Fibroblast of pulmonary artery (primary cell): ENCODE results near the gene IFNA14.
A peak's percentile ranks its signal among the peaks of the same experiment; 100 is the strongest.

Experiments
- DNase-seq: peaks from one replicate; pipeline ENCODE4 v3.0.0-alpha.2; 2010; ENCODE audit warnings: low read depth
- H3K4me3 ChIP-seq: replicated peaks from 2 replicates; pipeline ENCODE4 v1.5.1; 2011; ENCODE audit warnings: low read depth, mild to moderate bottlenecking, control low read depth, low read length, moderate library complexity
- CTCF ChIP-seq: IDR thresholded peaks from 2 replicates; pipeline ENCODE4 v1.5.1; 2011; ENCODE audit warnings: mild to moderate bottlenecking, control low read depth, low read length, inconsistent platforms; ENCODE audit errors: missing control alignments

Gene IFNA14

GRCh38 chr9:21266733-21267484 lies 27.1 kb upstream of the IFNA14 start:
- no peak overlapping the region for H3K4me3 ChIP-seq

GRCh38 chr9:21265421-21266189 lies 25.8 kb upstream of the IFNA14 start:
- DNase-seq: no peak

More at GRCh38 chr9:21266733-21267484, 27.1 kb upstream of the IFNA14 start:
- no peak for TF ChIP-seq CTCF
- no peak for DNase-seq

DNA sequence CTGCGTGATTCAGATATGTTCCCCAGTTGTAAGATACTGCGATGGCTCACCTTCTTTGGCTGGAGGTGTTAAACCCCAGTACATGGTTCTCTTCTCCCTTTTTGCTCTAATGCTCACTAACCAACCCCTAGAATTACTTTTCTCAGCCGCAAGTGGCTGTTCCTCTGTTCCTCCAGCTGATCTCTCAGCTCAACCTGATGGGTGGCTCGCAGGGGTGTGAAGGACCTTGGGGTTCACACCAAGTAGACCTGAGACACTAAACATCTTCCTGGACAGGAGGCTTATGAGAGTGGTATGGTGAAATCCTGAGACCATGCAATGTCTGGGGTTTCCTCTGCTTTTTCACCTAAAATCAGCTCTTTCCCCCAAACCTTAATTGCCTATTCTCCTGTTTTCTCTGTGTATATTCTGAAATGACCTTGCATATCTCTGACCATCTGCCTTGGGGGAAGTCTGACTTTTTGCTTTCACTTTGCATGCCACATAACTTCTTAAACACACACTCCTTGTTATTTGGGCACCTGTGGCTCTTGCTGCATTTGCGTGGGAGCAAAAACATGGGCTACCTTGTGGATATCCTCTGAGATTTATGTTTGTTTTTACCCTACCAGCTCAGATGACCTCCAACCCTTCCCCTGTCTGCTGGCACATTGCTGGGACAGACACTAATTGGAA lies 15.9 kb upstream of the IFNA14 start:
- H3K4me3 ChIP-seq: no peak overlapping the region
- DNase-seq: no peak
- no peak for TF ChIP-seq CTCF

More at GRCh38 chr9:21265421-21266189, 25.8 kb upstream of the IFNA14 start:
- no peak for TF ChIP-seq CTCF
- no peak overlapping the region for H3K4me3 ChIP-seq

DNA sequence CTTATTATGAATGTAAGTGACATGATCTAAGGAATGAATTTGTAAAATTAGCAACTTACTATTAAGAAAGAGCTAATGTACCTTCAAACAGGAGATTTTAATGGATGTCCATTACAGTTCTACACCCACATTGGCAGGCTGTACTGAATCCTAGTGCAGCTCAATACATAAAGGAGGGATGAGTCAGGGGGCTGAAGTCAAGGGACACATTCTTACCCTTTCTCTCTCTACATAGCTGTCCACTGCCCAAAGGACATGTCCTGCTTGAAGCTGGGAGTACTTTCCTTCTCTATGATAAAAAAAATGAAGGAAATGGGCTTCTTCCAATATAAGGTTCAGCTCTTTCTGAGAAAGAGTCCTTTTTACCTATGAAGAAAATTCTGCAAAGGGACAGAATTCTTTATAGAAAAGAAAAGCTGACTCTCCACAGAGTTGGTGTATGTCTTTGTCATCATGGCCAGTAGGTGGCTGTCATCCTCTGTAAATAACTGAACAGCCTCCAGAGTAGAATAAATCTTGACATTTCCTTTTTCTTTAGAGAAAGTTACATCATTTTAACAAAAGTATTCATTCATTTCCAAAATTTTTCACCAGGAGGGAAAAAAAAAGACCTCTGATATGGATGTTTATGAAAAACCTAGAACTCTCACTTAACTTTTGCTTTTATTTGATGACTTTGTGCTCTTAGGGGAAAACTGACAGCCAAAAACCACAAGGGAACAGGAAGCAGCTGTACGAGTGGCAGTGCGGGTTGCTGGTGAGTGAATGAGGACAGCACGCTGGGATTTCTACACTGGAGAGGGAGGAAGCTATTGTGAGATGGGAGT lies 13.1 kb upstream of the IFNA14 start:
- peak; percentile 49 for DNase-seq
- peak; percentile 51 for TF ChIP-seq CTCF
- H3K4me3 ChIP-seq: peak overlapping the region; percentile 13

- DNase-seq: no peak
- no peak for TF ChIP-seq CTCF
- no peak overlapping the region for H3K4me3 ChIP-seq
Measured at GRCh38 chr9:21251638-21252037, 11.8 kb upstream of the IFNA14 start.

DNA sequence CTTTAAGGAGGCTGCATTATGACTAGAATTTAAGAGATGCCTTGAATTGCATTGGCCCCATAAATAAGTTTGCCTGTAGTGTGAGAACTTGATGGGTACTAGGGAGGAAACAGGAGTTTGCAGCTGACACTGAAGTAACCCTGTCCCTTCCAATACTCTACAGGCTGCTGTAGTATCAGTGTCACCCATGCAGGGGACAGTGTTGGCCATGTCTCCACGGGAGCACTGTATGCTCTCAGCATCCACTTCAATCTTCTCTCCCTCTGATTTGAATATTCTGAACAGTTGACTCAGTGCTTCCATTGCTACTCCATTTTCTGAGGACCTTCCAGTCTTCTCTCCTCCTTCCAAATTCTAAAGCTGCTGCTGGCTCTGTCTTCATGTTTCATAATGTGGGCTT lies 11.4 kb upstream of the IFNA14 start:
- no peak for DNase-seq
- H3K4me3 ChIP-seq: no peak overlapping the region
- no peak for TF ChIP-seq CTCF
